Esophagus muscularis mucosa (tissue), 4 donors: ENCODE results near the gene STK39.

Experiments
- EP300 ChIP-seq: sonication (generic); formaldehyde crosslinking; IDR thresholded peaks from one replicate; pipeline ENCODE4 v1.6.1; 2017; ENCODE audit warnings: antibody characterized with exemption
- POLR2A ChIP-seq: fragments of 450-650 bp; IDR thresholded peaks from one replicate; pipeline ENCODE4 v1.6.1; 2017; ENCODE audit warnings: antibody characterized with exemption, moderate library complexity, mild to moderate bottlenecking, low read depth
- TF ChIP-seq, protein P1 (sequence below), 3 experiments: fragments of 200-600 bp in 2 of 3; fragments of 450-650 bp in 1 of 3; sonication (generic) in 2 of 3; IDR thresholded peaks; one replicate each; pipeline ENCODE4 v1.5.1; 2017 to 2019; ENCODE audit warnings: antibody characterized with exemption in 3 of 3, mild to moderate bottlenecking in 2 of 3, moderate library complexity in 1 of 3

DNA sequence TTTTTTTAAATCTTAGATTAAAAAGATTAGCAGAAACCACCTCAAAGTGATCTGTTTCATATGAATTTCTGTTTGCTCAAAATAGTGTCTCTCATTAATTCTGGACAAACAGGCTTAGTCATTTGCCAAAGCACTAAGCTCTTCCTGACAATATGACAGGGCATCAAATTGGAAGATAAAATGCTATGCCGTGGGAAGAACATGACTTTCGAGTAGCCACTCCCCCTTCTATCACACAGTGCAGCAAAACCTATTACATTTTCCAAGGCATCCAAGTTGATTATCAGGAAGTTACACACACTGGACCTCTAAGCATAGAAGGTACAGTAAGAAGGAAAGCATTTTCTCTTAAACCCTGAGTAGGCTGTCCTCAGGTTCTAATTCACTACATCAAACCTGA lies 89.5 kb downstream of the STK39 start:
- TF ChIP-seq, protein P1, sequence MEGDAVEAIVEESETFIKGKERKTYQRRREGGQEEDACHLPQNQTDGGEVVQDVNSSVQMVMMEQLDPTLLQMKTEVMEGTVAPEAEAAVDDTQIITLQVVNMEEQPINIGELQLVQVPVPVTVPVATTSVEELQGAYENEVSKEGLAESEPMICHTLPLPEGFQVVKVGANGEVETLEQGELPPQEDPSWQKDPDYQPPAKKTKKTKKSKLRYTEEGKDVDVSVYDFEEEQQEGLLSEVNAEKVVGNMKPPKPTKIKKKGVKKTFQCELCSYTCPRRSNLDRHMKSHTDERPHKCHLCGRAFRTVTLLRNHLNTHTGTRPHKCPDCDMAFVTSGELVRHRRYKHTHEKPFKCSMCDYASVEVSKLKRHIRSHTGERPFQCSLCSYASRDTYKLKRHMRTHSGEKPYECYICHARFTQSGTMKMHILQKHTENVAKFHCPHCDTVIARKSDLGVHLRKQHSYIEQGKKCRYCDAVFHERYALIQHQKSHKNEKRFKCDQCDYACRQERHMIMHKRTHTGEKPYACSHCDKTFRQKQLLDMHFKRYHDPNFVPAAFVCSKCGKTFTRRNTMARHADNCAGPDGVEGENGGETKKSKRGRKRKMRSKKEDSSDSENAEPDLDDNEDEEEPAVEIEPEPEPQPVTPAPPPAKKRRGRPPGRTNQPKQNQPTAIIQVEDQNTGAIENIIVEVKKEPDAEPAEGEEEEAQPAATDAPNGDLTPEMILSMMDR (IDR thresholded peaks at IDR 0.05) = no peak
- TF ChIP-seq POLR2A = no peak
- no peak for TF ChIP-seq EP300
